NT2/D1 (cell line): ENCODE results near the gene SPAG17.

ENCODE experiments used
- YY1 ChIP-seq: IDR thresholded peaks from 2 replicates; pipeline ENCODE4 v1.6.1; 2011; ENCODE audit not compliant: insufficient read length, insufficient read depth
- ZNF274 ChIP-seq: IDR thresholded peaks from 2 replicates; pipeline ENCODE4 v1.6.1; 2011; ENCODE audit warnings: mild to moderate bottlenecking, low read depth, low read length

GRCh38 chr1:118081387-118081786, 103.6 kb downstream of the SPAG17 start:
- no peak for TF ChIP-seq ZNF274
- no peak for TF ChIP-seq YY1
